Tibial nerve (tissue), 4 donors: ENCODE measurements around the gene SEC24D. TPM values are rescaled to one million over a fixed set of nuclear protein-coding genes. Genes with fewer than 3 reads are reported as not detected.

Source experiments
- DNase-seq, 2 donors: peaks; one replicate each; pipeline ENCODE4 v3.0.0-alpha.2; 2019; ENCODE audit warnings: low spot score in 2 of 2
- H3K27ac ChIP-seq, 4 donors: fragments of 200-600 bp; sonication (generic) in 3 of 4; one replicate each; pipeline ENCODE4 v1.5.1; 2017 to 2019; ENCODE audit warnings: mild to moderate bottlenecking in 1 of 4
- H3K27me3 ChIP-seq, 2 donors: fragments of 200-600 bp; sonication (generic) in 1 of 2; one replicate each; pipeline versions ENCODE4 v1.5.1 to v1.6.0; 2017 to 2019
- H3K36me3 ChIP-seq, 3 donors: fragments of 200-600 bp; sonication (generic); one replicate each; pipeline ENCODE4 v1.5.1; 2018 to 2019
- H3K4me1 ChIP-seq, 4 donors: fragments of 200-600 bp; sonication (generic) in 3 of 4; one replicate each; pipeline ENCODE4 v1.5.1; 2017 to 2019
- H3K4me3 ChIP-seq, 4 donors: fragments of 200-600 bp; sonication (generic) in 3 of 4; one replicate each; pipeline ENCODE4 v1.5.1; 2017 to 2019; ENCODE audit warnings: mild to moderate bottlenecking in 1 of 4, moderate library complexity in 1 of 4
- H3K9me3 ChIP-seq, 4 donors: fragments of 200-600 bp; sonication (generic) in 3 of 4; one replicate each; pipeline ENCODE4 v1.5.1; 2017 to 2019
- EP300 ChIP-seq, 2 donors: sonication (generic); formaldehyde crosslinking; IDR thresholded peaks; one replicate each; pipeline ENCODE4 v1.6.1; 2017; ENCODE audit warnings: antibody characterized with exemption in 2 of 2, mild to moderate bottlenecking in 1 of 2
- POLR2A ChIP-seq, 2 donors: fragments of 450-650 bp; IDR thresholded peaks; one replicate each; pipeline ENCODE4 v1.6.1; 2017; ENCODE audit warnings: antibody characterized with exemption in 2 of 2, mild to moderate bottlenecking in 2 of 2, moderate library complexity in 2 of 2
- WGBS, 2 donors: methylation state at CpG; one replicate each; pipeline ENCODE4 v1.1.5; 2018; 5-methylcytosine and 5-hydroxymethylcytosine counted together
- total RNA-seq, 4 donors: library from RNA; depleted of rRNA; stranded (reverse); fragments of >200 nt; gene quantifications; one replicate each; pipeline ENCODE4 v1.1.0, GENCODE V29; 2016
- TF ChIP-seq, protein P1 (sequence below), 5 experiments: fragments of 200-600 bp in 3 of 5; fragments of 450-650 bp in 2 of 5; sonication (generic) in 3 of 5; IDR thresholded peaks; one replicate each; pipeline ENCODE4 v1.5.1; 2016 to 2019; ENCODE audit warnings: antibody characterized with exemption in 5 of 5, mild to moderate bottlenecking in 3 of 5, moderate library complexity in 2 of 5

SEC24D gene
- total RNA-seq, 4 donors from 2014 or later = 24.0 to 54.6 (median 34.0) TPM

DNA sequence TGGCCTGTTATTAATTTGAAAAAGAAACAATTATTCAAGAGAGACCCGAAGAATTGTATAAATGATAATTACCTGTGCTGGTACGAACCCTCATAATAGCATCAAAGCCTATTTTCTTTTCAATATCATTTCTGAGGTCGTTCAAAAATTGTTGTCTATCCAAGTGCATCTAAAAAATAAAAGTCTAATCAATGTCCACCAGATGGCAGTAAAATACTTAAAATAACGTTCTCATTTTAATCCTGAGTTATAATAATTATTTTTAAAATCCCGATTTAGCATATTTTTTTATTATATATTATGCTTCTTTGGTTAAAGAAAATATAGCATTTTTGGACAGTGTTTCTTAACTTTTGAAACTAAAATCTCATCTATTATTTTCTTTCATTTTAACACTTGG lies 95.1 kb downstream of the SEC24D start:
- WGBS, 2 donors = 18 to 22% methylated on average over 5 of the region's 5 CpGs
- TF ChIP-seq, protein P1, sequence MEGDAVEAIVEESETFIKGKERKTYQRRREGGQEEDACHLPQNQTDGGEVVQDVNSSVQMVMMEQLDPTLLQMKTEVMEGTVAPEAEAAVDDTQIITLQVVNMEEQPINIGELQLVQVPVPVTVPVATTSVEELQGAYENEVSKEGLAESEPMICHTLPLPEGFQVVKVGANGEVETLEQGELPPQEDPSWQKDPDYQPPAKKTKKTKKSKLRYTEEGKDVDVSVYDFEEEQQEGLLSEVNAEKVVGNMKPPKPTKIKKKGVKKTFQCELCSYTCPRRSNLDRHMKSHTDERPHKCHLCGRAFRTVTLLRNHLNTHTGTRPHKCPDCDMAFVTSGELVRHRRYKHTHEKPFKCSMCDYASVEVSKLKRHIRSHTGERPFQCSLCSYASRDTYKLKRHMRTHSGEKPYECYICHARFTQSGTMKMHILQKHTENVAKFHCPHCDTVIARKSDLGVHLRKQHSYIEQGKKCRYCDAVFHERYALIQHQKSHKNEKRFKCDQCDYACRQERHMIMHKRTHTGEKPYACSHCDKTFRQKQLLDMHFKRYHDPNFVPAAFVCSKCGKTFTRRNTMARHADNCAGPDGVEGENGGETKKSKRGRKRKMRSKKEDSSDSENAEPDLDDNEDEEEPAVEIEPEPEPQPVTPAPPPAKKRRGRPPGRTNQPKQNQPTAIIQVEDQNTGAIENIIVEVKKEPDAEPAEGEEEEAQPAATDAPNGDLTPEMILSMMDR (IDR thresholded peaks at IDR 0.05) = peak; percentile 27 to 65 (median 44)
- TF ChIP-seq POLR2A (IDR thresholded peaks at IDR 0.05) = no peak
- no peak for TF ChIP-seq EP300 (IDR thresholded peaks at IDR 0.05)
- peaks cover 0 to 50% (median 6%) of the 10 kb centered on the region in 4 donors for H3K4me1 ChIP-seq

DNA sequence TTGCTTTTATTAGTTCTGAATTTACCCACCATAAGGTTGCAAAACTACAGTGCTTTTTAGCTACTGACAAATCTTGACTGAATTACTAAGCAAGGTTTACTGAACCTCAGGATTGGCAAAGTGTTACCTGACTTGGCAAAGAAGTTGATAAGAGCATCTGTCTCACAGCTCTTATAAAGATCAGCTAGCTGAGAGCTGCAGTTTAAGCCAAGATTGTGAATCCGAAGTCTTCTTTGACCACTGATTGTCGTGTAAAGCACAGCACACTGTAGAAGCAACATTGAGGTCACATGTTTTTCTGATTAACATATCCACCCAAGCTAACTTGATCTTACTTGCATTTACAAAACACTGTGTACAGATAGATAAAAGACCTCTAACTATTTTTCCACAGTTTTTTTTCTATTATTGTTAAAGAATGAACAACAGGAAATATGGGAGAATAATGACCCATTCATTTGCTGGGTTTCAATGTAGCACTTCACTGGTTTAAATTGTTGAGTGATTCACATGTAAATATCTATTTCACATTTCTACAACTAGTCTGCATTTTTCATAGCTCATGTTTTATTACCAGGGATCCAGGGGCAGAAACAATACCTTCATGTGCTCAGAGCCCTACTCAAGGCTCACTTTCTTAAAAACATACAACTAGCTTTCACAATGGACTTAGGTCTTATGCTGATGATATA lies 96.8 kb downstream of the SEC24D start:
- Histone ChIP-seq H3K27ac (peak overlapping the region; percentile 54 to 77 (median 66)), H3K36me3 (peaks cover 0 to 47% (median 7%) of the 10 kb centered on the region in 3 donors), H3K9me3 (no peaks in the 10 kb centered on the region), H3K27me3 (no peaks in the 10 kb centered on the region), H3K4me3 (no peak overlapping the region), H3K4me1 (peaks cover 0 to 48% (median 6%) of the 10 kb centered on the region in 4 donors)
- no peak for TF ChIP-seq POLR2A (IDR thresholded peaks at IDR 0.05)
- TF ChIP-seq EP300 (IDR thresholded peaks at IDR 0.05) = no peak
- TF ChIP-seq, protein P1 (IDR thresholded peaks at IDR 0.05) = no peak
- no peak for DNase-seq
- WGBS, 2 donors = 20 to 31% methylated on average over 2 of the region's 2 CpGs

More for the DNA sequence above, 95.1 kb downstream of the SEC24D start:
- Histone ChIP-seq H3K9me3 (no peaks in the 10 kb centered on the region), H3K36me3 (peaks cover 0 to 49% (median 7%) of the 10 kb centered on the region in 3 donors), H3K27me3 (no peaks in the 10 kb centered on the region), H3K4me3 (peak overlapping the region in 3 of 4 donors; percentile 9 to 29 (median 18)), H3K27ac (peak overlapping the region; percentile 57 to 79 (median 68))
- no peak for DNase-seq

DNA sequence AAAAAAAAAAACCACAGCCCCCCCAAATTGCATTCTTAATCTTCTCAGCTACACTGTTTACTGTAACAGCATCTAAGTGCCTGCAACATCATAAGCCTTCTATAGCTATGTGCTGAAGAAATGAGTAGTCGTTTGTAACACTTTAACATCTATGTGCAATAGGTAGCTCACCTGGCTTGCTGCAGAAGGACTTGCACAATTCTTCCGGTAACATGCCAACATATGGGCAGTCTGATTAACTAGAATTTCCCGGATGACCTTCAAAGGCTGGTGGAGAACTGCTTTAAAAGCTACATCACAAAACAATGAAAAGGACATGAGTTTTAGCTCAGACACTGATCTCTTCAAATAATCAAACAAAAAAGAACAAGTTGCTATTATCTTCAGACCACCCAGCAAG lies 97.8 kb downstream of the SEC24D start:
- peaks cover 0 to 40% (median 1%) of the 10 kb centered on the region in 3 donors for H3K36me3 ChIP-seq
- no peak for DNase-seq
- no peaks in the 10 kb centered on the region for H3K27me3 ChIP-seq
- no peak overlapping the region for H3K4me3 ChIP-seq
- WGBS, 2 donors = 65 to 67% methylated on average over 3 of the region's 3 CpGs
- no peak overlapping the region for H3K27ac ChIP-seq
- no peaks in the 10 kb centered on the region for H3K9me3 ChIP-seq
- H3K4me1 ChIP-seq = peaks cover 0 to 51% (median 6%) of the 10 kb centered on the region in 4 donors
- TF ChIP-seq, protein P1 (IDR thresholded peaks at IDR 0.05) = no peak
- TF ChIP-seq POLR2A (IDR thresholded peaks at IDR 0.05) (no peak), EP300 (IDR thresholded peaks at IDR 0.05) (no peak)

DNA sequence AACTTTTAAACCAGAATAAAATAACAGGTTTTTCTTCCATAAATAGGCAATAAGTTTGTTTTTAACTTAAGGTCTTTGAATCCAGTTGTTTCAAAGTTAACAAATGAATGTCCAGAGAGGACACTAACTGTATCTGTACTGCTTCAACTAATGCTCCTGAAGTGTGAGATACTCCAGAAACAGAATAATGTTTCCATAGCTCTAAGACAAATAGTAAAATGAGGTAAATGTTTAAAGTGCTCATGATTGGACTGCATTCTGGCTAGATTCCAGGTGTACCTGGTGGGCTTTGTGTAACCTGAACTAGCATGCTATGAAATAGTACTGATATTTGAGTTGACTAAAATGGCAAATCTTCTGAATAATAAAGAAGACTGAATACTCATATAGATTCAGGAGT lies 99.0 kb downstream of the SEC24D start:
- H3K4me3 ChIP-seq = no peak overlapping the region
- no peak overlapping the region for H3K27ac ChIP-seq
- H3K9me3 ChIP-seq = no peaks in the 10 kb centered on the region
- H3K4me1 ChIP-seq = peaks cover 0 to 45% (median 4%) of the 10 kb centered on the region in 4 donors
- H3K36me3 ChIP-seq = peaks cover 0 to 48% (median 0%) of the 10 kb centered on the region in 3 donors
- TF ChIP-seq, protein P1 (IDR thresholded peaks at IDR 0.05) = no peak
- no peak for TF ChIP-seq POLR2A (IDR thresholded peaks at IDR 0.05)
- TF ChIP-seq EP300 (IDR thresholded peaks at IDR 0.05) = no peak
- no peak for DNase-seq
- no peaks in the 10 kb centered on the region for H3K27me3 ChIP-seq

DNA sequence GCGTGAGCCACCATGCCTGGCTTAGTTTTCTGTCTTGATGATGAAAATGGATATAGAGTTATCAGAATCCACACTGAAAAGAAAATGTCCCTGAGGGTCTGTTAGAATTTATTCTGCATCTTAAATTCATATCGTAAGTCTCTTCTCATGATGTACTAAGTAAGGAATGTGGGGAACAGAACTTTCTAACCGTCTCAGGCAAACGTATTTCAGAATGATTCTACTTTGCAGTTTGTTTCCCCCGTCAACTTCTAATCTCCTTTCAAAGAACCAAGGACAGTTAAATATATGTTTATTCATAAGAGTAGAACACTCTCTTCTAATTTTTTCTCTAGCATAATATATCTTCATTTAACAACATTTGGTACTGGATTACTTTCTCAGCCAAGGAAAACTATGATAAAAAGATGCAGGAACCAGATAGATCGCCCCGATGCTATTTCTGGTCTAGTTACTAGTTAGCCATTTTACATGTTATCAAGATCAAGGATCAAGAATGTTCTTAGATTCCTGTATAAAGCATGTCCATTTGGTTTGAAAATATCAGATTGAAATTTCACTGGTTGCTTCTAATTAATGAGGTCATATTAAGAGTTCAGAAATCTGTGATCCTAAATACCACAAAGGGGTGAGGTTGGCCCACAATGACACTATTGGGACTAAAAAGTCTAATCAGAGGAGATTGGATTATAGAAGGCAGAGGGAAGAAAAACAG lies 101.3 kb downstream of the SEC24D start:
- Histone ChIP-seq H3K27me3 (no peaks in the 10 kb centered on the region), H3K9me3 (no peaks in the 10 kb centered on the region), H3K27ac (peak overlapping the region in 1 of 4 donors; percentile 0), H3K36me3 (peaks cover 0 to 62% (median 2%) of the 10 kb centered on the region in 3 donors), H3K4me1 (peaks cover 0 to 23% (median 0%) of the 10 kb centered on the region in 4 donors), H3K4me3 (no peak overlapping the region)
- no peak for DNase-seq
- TF ChIP-seq POLR2A (IDR thresholded peaks at IDR 0.05) (no peak), EP300 (IDR thresholded peaks at IDR 0.05) (no peak)
- TF ChIP-seq, protein P1 (IDR thresholded peaks at IDR 0.05) = no peak
- WGBS, 2 donors = 62 to 74% methylated on average over 7 of the region's 7 CpGs
